ENCODE measurements around the gene ANKRD31.

ANKRD31 gene

GRCh38 chr5:75053304-75054133 is 183.2 kb downstream of the ANKRD31 start:
- ATAC-seq, result peak; percentile 67
- TF ChIP-seq TOX (CRISPR knock-in tag; IDR thresholded peaks at IDR 0.05; ENCODE audit: borderline replicate concordance), result no peak
- no peak for TF ChIP-seq ZFP30 (CRISPR knock-in tag; IDR thresholded peaks at IDR 0.05)
- TF ChIP-seq BACH2 (CRISPR knock-in tag; IDR thresholded peaks at IDR 0.05; ENCODE audit: borderline replicate concordance), result no peak
- no peak for TF ChIP-seq ZFP3 (CRISPR knock-in tag; IDR thresholded peaks at IDR 0.05)
- TF ChIP-seq PPARA (CRISPR knock-in tag; IDR thresholded peaks at IDR 0.05; ENCODE audit: borderline replicate concordance), result no peak
- no peak for TF ChIP-seq TSHZ2 (CRISPR knock-in tag; IDR thresholded peaks at IDR 0.05)

- TF ChIP-seq SNAI2 (CRISPR knock-in tag; IDR thresholded peaks at IDR 0.05) (no peak), RARB (CRISPR knock-in tag; IDR thresholded peaks at IDR 0.05) (no peak), ZFP3 (CRISPR knock-in tag; IDR thresholded peaks at IDR 0.05) (no peak), ZC3H10 (CRISPR knock-in tag; IDR thresholded peaks at IDR 0.05) (no peak), POU6F1 (CRISPR knock-in tag; IDR thresholded peaks at IDR 0.05; ENCODE audit: borderline replicate concordance, low read depth) (no peak), ISL1 (CRISPR knock-in tag; IDR thresholded peaks at IDR 0.05) (no peak), TSHZ2 (CRISPR knock-in tag; IDR thresholded peaks at IDR 0.05) (no peak), TCF4 (CRISPR knock-in tag; IDR thresholded peaks at IDR 0.05; ENCODE audit: borderline replicate concordance) (no peak), CSDC2 (CRISPR knock-in tag; IDR thresholded peaks at IDR 0.05) (no peak), ZNF565 (CRISPR knock-in tag; conservative IDR thresholded peaks at IDR 0.05; ENCODE audit: low read depth) (no peak), OSR1 (CRISPR knock-in tag; IDR thresholded peaks at IDR 0.05) (no peak), PPARA (CRISPR knock-in tag; IDR thresholded peaks at IDR 0.05; ENCODE audit: borderline replicate concordance) (no peak), GLIS3 (CRISPR knock-in tag; IDR thresholded peaks at IDR 0.05) (no peak), ARNTL (CRISPR knock-in tag; IDR thresholded peaks at IDR 0.05; ENCODE audit: borderline replicate concordance, low read depth) (no peak), TOX (CRISPR knock-in tag; IDR thresholded peaks at IDR 0.05; ENCODE audit: borderline replicate concordance) (no peak)
- TF ChIP-seq, protein P1, sequence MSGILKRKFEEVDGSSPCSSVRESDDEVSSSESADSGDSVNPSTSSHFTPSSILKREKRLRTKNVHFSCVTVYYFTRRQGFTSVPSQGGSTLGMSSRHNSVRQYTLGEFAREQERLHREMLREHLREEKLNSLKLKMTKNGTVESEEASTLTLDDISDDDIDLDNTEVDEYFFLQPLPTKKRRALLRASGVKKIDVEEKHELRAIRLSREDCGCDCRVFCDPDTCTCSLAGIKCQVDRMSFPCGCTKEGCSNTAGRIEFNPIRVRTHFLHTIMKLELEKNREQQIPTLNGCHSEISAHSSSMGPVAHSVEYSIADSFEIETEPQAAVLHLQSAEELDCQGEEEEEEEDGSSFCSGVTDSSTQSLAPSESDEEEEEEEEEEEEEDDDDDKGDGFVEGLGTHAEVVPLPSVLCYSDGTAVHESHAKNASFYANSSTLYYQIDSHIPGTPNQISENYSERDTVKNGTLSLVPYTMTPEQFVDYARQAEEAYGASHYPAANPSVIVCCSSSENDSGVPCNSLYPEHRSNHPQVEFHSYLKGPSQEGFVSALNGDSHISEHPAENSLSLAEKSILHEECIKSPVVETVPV (CRISPR knock-in tag; IDR thresholded peaks at IDR 0.05), result no peak
- TF ChIP-seq, protein P2, sequence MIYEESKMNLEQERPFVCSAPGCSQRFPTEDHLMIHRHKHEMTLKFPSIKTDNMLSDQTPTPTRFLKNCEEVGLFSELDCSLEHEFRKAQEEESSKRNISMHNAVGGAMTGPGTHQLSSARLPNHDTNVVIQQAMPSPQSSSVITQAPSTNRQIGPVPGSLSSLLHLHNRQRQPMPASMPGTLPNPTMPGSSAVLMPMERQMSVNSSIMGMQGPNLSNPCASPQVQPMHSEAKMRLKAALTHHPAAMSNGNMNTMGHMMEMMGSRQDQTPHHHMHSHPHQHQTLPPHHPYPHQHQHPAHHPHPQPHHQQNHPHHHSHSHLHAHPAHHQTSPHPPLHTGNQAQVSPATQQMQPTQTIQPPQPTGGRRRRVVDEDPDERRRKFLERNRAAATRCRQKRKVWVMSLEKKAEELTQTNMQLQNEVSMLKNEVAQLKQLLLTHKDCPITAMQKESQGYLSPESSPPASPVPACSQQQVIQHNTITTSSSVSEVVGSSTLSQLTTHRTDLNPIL (CRISPR knock-in tag; IDR thresholded peaks at IDR 0.05; ENCODE audit: low read depth), result no peak
- no peak for ATAC-seq
These were observed 183.7 kb downstream of the ANKRD31 start for GRCh38 chr5:75053054-75053303.
